ENCODE results near the gene SLC5A10. TPM values are rescaled to one million over a fixed set of nuclear protein-coding genes. Genes with fewer than 3 reads are reported as not detected.

The SLC5A10 gene
- total RNA-seq, 6 experiments from 2014 or later: not detected

- no peak for TF ChIP-seq CTCF (IDR thresholded peaks at IDR 0.05)
- DNase-seq: no peak
- Mint-ChIP-seq H3K27me3 (ENCODE audit: insufficient read depth) (peaks cover 2% of the 10 kb centered on the region; the same call in 1 of the 2 replicates), H3K4me1 (ENCODE audit: low read depth) (peaks cover 32% of the 10 kb centered on the region), H3K9me3 (no peaks in the 10 kb centered on the region), H3K27ac (peak overlapping the region; percentile 92), H3K4me3 (peak overlapping the region; percentile 72), H3K36me3 (ENCODE audit: low read depth) (peaks cover 12% of the 10 kb centered on the region; the same call in 1 of the 2 replicates)
Measured at GRCh38 chr17:18981335-18981641, 29.3 kb downstream of the SLC5A10 start.

- H3K27ac Mint-ChIP-seq: peak overlapping the region; percentile 92
- peak; percentile 75 for DNase-seq
Measured at GRCh38 chr17:18981642-18982424, 29.9 kb downstream of the SLC5A10 start.

GRCh38 chr17:18984273-18985114 lies 32.5 kb downstream of the SLC5A10 start:
- no peak for TF ChIP-seq CTCF (IDR thresholded peaks at IDR 0.05)
- H3K27ac Mint-ChIP-seq: no peak overlapping the region
- no peaks in the 10 kb centered on the region for H3K9me3 Mint-ChIP-seq
- H3K4me3 Mint-ChIP-seq: no peak overlapping the region
- H3K4me1 Mint-ChIP-seq (ENCODE audit: low read depth): peaks cover 32% of the 10 kb centered on the region
- peaks cover 2% of the 10 kb centered on the region; the same call in 1 of the 2 replicates for H3K27me3 Mint-ChIP-seq (ENCODE audit: insufficient read depth)
- no peak for DNase-seq
- peaks cover 5% of the 10 kb centered on the region; the same call in 1 of the 2 replicates for H3K36me3 Mint-ChIP-seq (ENCODE audit: low read depth)

More at GRCh38 chr17:18981642-18982424, 29.9 kb downstream of the SLC5A10 start:
- Mint-ChIP-seq H3K4me1 (ENCODE audit: low read depth) (peaks cover 32% of the 10 kb centered on the region), H3K27me3 (ENCODE audit: insufficient read depth) (peaks cover 2% of the 10 kb centered on the region; the same call in 1 of the 2 replicates), H3K9me3 (no peaks in the 10 kb centered on the region), H3K36me3 (ENCODE audit: low read depth) (peaks cover 7% of the 10 kb centered on the region; the same call in 1 of the 2 replicates), H3K4me3 (peak overlapping the region; percentile 39)
- TF ChIP-seq CTCF (IDR thresholded peaks at IDR 0.05): no peak

GRCh38 chr17:18985475-18985874 lies 33.5 kb downstream of the SLC5A10 start:
- Mint-ChIP-seq H3K36me3 (ENCODE audit: low read depth) (peaks cover 5% of the 10 kb centered on the region; the same call in 1 of the 2 replicates), H3K27ac (no peak overlapping the region), H3K4me3 (no peak overlapping the region), H3K9me3 (no peaks in the 10 kb centered on the region), H3K4me1 (ENCODE audit: low read depth) (peaks cover 30% of the 10 kb centered on the region), H3K27me3 (ENCODE audit: insufficient read depth) (peaks cover 2% of the 10 kb centered on the region; the same call in 1 of the 2 replicates)
- no peak for TF ChIP-seq CTCF (IDR thresholded peaks at IDR 0.05)
- no peak for DNase-seq

GRCh38 chr17:18986541-18987229 lies 34.7 kb downstream of the SLC5A10 start:
- peaks cover 18% of the 10 kb centered on the region for H3K4me1 Mint-ChIP-seq (ENCODE audit: low read depth)
- DNase-seq: no peak
- H3K4me3 Mint-ChIP-seq: no peak overlapping the region
- H3K9me3 Mint-ChIP-seq: no peaks in the 10 kb centered on the region
- peaks cover 2% of the 10 kb centered on the region; the same call in 1 of the 2 replicates for H3K27me3 Mint-ChIP-seq (ENCODE audit: insufficient read depth)
- H3K36me3 Mint-ChIP-seq (ENCODE audit: low read depth): no peaks in the 10 kb centered on the region
- TF ChIP-seq CTCF (IDR thresholded peaks at IDR 0.05): no peak
- H3K27ac Mint-ChIP-seq: no peak overlapping the region

Data from HFFc6 (cell line).